NCI-H524 treated with DMSO at 0.1 percent for 48 hours (cell line): ENCODE data around the gene SIX6.
A peak's percentile ranks its signal among the peaks of the same experiment; 100 is the strongest.

Experiments used
- DNase-seq: peaks from one replicate; lab custom pipeline; 2025; lab: John Stamatoyannopoulos, UW

Gene SIX6

GRCh38 chr14:60514378-60514740 lies 5.4 kb downstream of the SIX6 start:
- peak; percentile 44 for DNase-seq

DNA sequence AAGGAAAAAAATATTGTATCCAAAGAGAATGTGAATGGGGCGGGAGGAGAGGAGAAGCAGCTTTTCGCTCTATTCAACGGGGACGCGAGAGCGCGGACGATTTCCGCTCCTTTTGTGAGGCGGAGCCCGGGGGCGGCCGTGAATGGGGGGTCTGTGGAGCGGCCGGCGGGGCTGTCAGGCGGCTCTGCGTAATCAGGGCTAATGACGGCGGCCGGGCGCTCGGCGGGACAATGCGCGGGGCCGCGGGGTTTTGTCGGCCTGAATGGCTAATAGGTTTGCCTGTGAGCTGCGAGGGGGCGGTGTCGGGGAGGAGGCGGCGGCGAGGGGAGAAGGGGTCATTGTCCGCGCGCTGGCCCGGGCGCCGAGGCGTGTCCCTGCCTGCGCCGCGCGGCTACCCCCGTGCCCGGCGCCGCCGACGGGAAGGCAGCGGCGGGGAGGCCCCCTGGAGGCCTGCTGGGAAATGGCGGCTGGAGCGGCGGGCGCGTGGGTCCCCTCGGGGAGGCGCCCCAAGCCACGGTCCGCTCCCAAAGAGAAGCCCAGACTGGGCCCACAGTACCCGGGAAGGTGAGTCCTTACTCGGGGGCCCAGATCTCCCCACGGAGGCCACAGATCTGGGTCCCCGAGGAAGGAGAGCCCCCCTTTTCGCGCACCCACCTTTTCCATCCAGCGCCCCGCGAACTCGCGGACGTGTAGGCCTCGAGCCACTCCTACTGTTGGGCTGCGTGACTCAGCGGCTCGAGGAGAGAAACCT lies 6.0 kb downstream of the SIX6 start:
- DNase-seq, result no peak

DNA sequence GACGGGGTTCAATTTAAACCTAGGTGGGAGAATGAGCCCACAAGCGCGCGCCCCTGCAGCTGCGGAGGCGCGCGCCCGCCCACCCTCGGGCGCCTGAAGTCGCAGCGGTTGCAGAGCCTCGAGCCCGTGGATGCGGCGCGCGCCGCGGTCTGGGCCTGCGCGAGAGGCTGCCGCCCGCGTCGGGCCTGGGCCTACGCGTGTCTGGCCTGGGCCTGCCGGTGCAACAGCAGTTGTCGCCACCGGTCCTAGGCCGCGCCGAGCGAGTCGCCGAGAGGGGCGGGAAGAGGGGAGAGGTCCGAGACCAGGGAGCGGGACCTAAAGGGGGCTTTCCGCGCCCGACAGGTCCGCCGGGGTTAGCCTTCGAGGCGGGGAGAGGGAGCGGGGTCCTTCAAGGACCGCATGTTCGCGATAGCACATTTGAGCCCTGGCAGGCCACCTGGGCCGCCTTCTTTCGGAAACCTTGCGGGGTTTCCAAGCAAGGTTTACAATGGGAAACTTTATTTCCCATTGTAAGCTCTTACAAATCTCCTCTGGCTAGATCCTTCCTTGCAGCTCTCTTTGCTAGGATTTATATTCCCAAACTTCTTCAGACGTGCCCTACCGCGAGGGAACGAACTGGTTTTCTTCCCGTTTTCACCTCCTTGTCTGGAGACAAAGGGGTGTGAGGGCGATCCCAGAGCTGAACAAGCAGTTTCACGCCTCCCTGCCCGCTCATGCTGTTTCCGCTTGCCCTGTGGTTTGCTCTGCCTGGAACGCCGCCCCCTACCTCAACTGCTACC lies 6.8 kb downstream of the SIX6 start:
- DNase-seq, result no peak

- DNase-seq, result no peak
Measured at GRCh38 chr14:60532442-60532841, 23.5 kb downstream of the SIX6 start.

DNA sequence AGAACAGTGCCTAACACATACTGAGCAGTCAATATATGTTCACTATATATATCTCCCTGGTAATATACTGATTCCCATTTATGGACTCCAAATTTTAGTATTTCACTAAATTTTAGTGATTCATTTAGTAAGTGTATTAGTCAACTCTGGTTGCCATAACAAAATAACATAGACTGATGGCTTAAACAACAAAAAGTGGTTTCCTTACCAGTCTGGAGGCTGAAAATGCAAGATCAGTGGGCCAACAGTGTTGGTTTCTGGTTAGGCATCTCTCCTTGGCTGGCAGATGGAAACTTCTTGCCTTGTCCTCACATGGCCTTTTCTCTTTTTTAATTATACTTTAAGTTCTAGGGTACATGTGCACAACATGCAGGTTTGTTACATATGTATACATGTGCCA lies 28.7 kb downstream of the SIX6 start:
- DNase-seq, result no peak

DNA sequence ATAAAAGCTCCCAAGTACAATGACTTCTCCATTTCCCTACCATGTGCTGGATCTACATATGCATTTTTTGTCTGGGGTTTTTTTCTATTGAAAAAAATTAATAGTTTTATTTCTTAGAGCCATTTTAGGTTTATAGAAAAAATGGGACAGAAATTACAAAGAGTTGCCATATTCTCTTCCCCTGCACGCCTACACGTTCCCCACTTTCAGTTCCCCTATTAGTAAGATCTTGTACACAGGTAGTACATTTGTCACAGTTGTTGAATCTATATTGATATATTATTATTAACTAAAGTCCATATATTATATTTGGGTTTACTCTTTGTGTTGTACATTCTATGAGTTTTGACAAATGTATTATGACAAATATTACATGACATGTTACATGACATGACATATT lies 35.7 kb downstream of the SIX6 start:
- DNase-seq, result no peak

DNA sequence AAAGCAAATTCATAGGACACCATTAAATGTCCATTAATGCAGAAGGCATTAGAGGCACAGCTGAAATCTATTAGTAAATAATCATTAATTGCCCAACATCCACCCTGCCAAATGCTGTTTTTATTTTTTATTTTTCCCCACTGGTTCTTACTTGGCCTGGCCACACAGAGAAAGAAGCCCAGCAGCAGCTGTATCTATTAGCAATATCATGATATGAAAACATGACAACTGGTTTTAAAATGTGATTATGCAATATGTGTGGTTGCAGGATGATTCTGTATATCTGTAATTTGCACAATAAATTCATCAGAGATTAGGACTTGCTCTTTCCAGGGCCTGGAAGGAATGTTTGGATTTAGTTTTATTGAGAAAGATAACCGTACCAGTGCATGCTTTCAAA lies 44.9 kb downstream of the SIX6 start:
- DNase-seq, result no peak

GRCh38 chr14:60561845-60562746 lies 53.1 kb downstream of the SIX6 start:
- peak; percentile 53 for DNase-seq
